CD14-positive monocyte (primary cell): ENCODE measurements around the gene SNX4. TPM values are rescaled to one million over a fixed set of nuclear protein-coding genes. Genes with fewer than 3 reads are reported as not detected.
A peak's percentile ranks its signal among the peaks of the same experiment; 100 is the strongest.

ENCODE experiments used
- DNase-seq, 3 donors: peaks; one replicate each; pipeline ENCODE4 v3.0.0-alpha.2; 2011 to 2022
- H2AFZ ChIP-seq: 2 replicates; pipeline ENCODE4 v1.6.0; 2012; ENCODE audit warnings: mild to moderate bottlenecking, low read depth, low read length, inconsistent platforms; ENCODE audit not compliant: insufficient read depth, poor library complexity, severe bottlenecking
- H3K27ac ChIP-seq, 2 donors: 1 replicate in 1 of 2; 2 replicates in 1 of 2; pipeline ENCODE4 v1.5.1; 2012 to 2013; ENCODE audit warnings: low read length in 2 of 2, control low read depth in 1 of 2, inconsistent platforms in 1 of 2, low read depth in 1 of 2, mild to moderate bottlenecking in 1 of 2
- H3K27me3 ChIP-seq, 2 donors: one replicate each; pipeline versions ENCODE4 v1.6.0 to v1.6.1; 2011 to 2013; ENCODE audit warnings: low read length in 2 of 2; ENCODE audit not compliant: control insufficient read depth in 2 of 2, insufficient read depth in 2 of 2
- H3K36me3 ChIP-seq, 2 donors: replicated peaks in 1 of 2; 1 replicate in 1 of 2; 2 replicates in 1 of 2; pipeline versions ENCODE4 v1.5.1 to v1.6.1; 2012 to 2013; ENCODE audit warnings: low read length in 2 of 2, control low read depth in 1 of 2, inconsistent platforms in 1 of 2, mild to moderate bottlenecking in 1 of 2; ENCODE audit not compliant: insufficient read depth in 2 of 2, control insufficient read depth in 1 of 2
- H3K4me1 ChIP-seq, 2 donors: 1 replicate in 1 of 2; 2 replicates in 1 of 2; pipeline versions ENCODE4 v1.5.1 to v1.6.1; 2012 to 2013; ENCODE audit warnings: low read length in 2 of 2, control low read depth in 1 of 2, inconsistent platforms in 1 of 2, mild to moderate bottlenecking in 1 of 2, moderate library complexity in 1 of 2; ENCODE audit not compliant: insufficient read depth in 2 of 2, control insufficient read depth in 1 of 2
- H3K4me2 ChIP-seq: replicated peaks from 2 replicates; pipeline ENCODE3; 2012; ENCODE audit warnings: low read length, moderate library complexity, mild to moderate bottlenecking; ENCODE audit not compliant: poor library complexity, severe bottlenecking; ENCODE audit errors: extremely low read depth
- H3K4me3 ChIP-seq, 3 experiments: fragments of 200-600 bp in 1 of 3; sonication (generic) in 1 of 3; replicated peaks in 1 of 3; 1 replicate in 2 of 3; 2 replicates in 1 of 3; pipeline ENCODE4 v1.5.1; 2011 to 2013; ENCODE audit warnings: low read length in 3 of 3, mild to moderate bottlenecking in 3 of 3, control low read depth in 2 of 3, low read depth in 2 of 3, inconsistent platforms in 1 of 3, moderate library complexity in 1 of 3
- H3K79me2 ChIP-seq: 2 replicates; pipeline ENCODE4 v1.6.0; 2012; ENCODE audit warnings: mild to moderate bottlenecking, control low read depth, inconsistent platforms, low read length, moderate library complexity; ENCODE audit not compliant: insufficient read depth
- H3K9ac ChIP-seq: 2 replicates; pipeline ENCODE4 v1.6.0; 2017; ENCODE audit warnings: low read length, mild to moderate bottlenecking; ENCODE audit not compliant: insufficient read depth, poor library complexity, severe bottlenecking
- H3K9me3 ChIP-seq, 2 donors: replicated peaks in 1 of 2; 1 replicate in 1 of 2; 2 replicates in 1 of 2; pipeline versions ENCODE4 v1.5.1 to v1.6.1; 2012 to 2013; ENCODE audit warnings: low read length in 2 of 2, control low read depth in 1 of 2; ENCODE audit not compliant: control insufficient read depth in 1 of 2, insufficient read depth in 1 of 2
- H4K20me1 ChIP-seq: 2 replicates; pipeline ENCODE4 v1.6.0; 2012; ENCODE audit warnings: mild to moderate bottlenecking, low read length, control low read depth, moderate library complexity; ENCODE audit not compliant: insufficient read depth
- H3K27ac Mint-ChIP-seq, 7 donors: one replicate each; pipeline ENCODE4 v1.8.0; 2020; ENCODE audit warnings: mild to moderate bottlenecking in 7 of 7, mixed read lengths in 7 of 7, moderate library complexity in 6 of 7, inconsistent platforms in 2 of 7
- H3K27me3 Mint-ChIP-seq, 3 donors: one replicate each; pipeline ENCODE4 v1.8.0; 2021 to 2022; ENCODE audit warnings: low read depth in 3 of 3, mild to moderate bottlenecking in 3 of 3, mixed read lengths in 3 of 3, moderate library complexity in 3 of 3, inconsistent platforms in 1 of 3
- H3K36me3 Mint-ChIP-seq, 2 donors: one replicate each; pipeline ENCODE4 v1.8.0; 2020; ENCODE audit warnings: mixed read lengths in 2 of 2, inconsistent platforms in 1 of 2, mild to moderate bottlenecking in 1 of 2
- H3K4me1 Mint-ChIP-seq: one replicate; pipeline ENCODE4 v1.8.0; 2020; ENCODE audit warnings: mild to moderate bottlenecking, mixed read lengths
- H3K4me3 Mint-ChIP-seq, 2 donors: one replicate each; pipeline ENCODE4 v1.8.0; 2020; ENCODE audit warnings: mild to moderate bottlenecking in 2 of 2, mixed read lengths in 2 of 2, moderate library complexity in 1 of 2
- H3K9me3 Mint-ChIP-seq, 7 donors: one replicate each; pipeline ENCODE4 v1.8.0; 2020 to 2022; ENCODE audit warnings: mixed read lengths in 7 of 7, mild to moderate bottlenecking in 6 of 7, moderate library complexity in 6 of 7, inconsistent platforms in 2 of 7
- CTCF ChIP-seq: fragments of 200-600 bp; IDR thresholded peaks from one replicate; pipeline ENCODE4 v1.8.0; 2022; ENCODE audit warnings: antibody characterized with exemption, mild to moderate bottlenecking
- WGBS: methylation state at CpG from one replicate; pipeline ENCODE4 v1.1.5; 2013; ENCODE audit warnings: missing lambda C conversion rate; ENCODE audit not compliant: insufficient coverage; 5-methylcytosine and 5-hydroxymethylcytosine counted together
- intact Hi-C, 2 donors: fragments of 100-400 bp; cut with micrococcal nuclease; formaldehyde crosslinking; loops; one replicate each; pipeline versions ENCODE4 v1.15.0 to v1.15.1; 2023
- polyA minus RNA-seq: library from RNA; depleted of rRNA, polyadenylated mRNA; stranded (reverse); fragments of >200 nt; gene quantifications from 2 replicates; pipeline ENCODE4 v1.2.3, GENCODE V29; 2012
- polyA plus RNA-seq, 3 donors: library from polyadenylated mRNA; depleted of rRNA in 1 of 3; unstranded in 2 of 3; stranded (reverse) in 1 of 3; fragments of 300-500 nt in 2 of 3; fragments of >200 nt in 1 of 3; fragmentation: Illumina TruSeq in 2 of 3; gene quantifications; 1 replicate in 2 of 3; 2 replicates in 1 of 3; pipeline ENCODE4 v1.2.3, GENCODE V29; 2012 to 2021
- total RNA-seq, 12 experiments: library from RNA in 1 of 12; stranded (reverse) in 1 of 12; fragments of 120-200 nt in 1 of 12; gene quantifications; one replicate each; pipeline ENCODE4 v1.2.4 and lab custom pipeline; 2013 to 2026; ENCODE audit warnings: mixed read lengths in 6 of 12, inconsistent platforms in 1 of 12

SNX4 gene
- 40.3 TPM for total RNA-seq (2013)
- polyA plus RNA-seq (10 to 100 TPM in 2 of 3 donors, 1 to 10 TPM in 1; 6.8 to 51.5 (median 40.8) TPM), polyA minus RNA-seq (6.4 and 8.2 TPM in 2 replicates), total RNA-seq (lab: John Stamatoyannopoulos, UW) (14.2 to 36.4 (median 24.1) reads per million in 11 experiments)

GRCh38 chr3:125519678-125520562 is at the start of gene SNX4:
SNX4 (minus strand) TSS chr3:125520202; CDS start chr3:125520172, 30 bp downstream.
- Histone ChIP-seq H3K27ac (peak within 1 kb of the TSS; percentile 18 to 79), H3K9me3 (no peaks in the 10 kb centered on the region), H3K4me1 (peaks cover 12 to 18% of the 10 kb centered on the region in 2 donors), H3K4me3 (peak within 1 kb of the TSS; percentile 78 to 82 (median 79)), H3K36me3 (peaks cover 2 to 26% of the 10 kb centered on the region in 2 donors), H4K20me1 (no peaks in the 10 kb centered on the region), H3K4me2 (peak within 1 kb of the TSS; percentile 93), H3K27me3 (no peaks in the 10 kb centered on the region), H2AFZ (peak within 1 kb of the TSS; percentile 88), H3K9ac (peak within 1 kb of the TSS; percentile 86), H3K79me2 (peaks cover 50% of the 10 kb centered on the region)
- no peaks in the 10 kb centered on the region for H3K9me3 Mint-ChIP-seq
- H3K4me1 Mint-ChIP-seq, result peaks cover 14% of the 10 kb centered on the region
- DNase-seq, result peak; percentile 86 to 89 (median 89)
- peaks cover 17 to 27% of the 10 kb centered on the region in 2 donors for H3K36me3 Mint-ChIP-seq
- no peak for TF ChIP-seq CTCF
- peak within 1 kb of the TSS; percentile 79 to 95 (median 88) for H3K27ac Mint-ChIP-seq
- WGBS, result under 1% methylated on average over 61 of the region's 65 CpGs
- peak within 1 kb of the TSS; percentile 94 for H3K4me3 Mint-ChIP-seq
- H3K27me3 Mint-ChIP-seq, result peaks cover 0 to 2% (median 0%) of the 10 kb centered on the region in 3 donors
- intact Hi-C loops, result no loop called here

GRCh38 chr3:125556314-125556713 is 36.3 kb upstream of the SNX4 start:
- Histone ChIP-seq H4K20me1 (peaks cover 90% of the 10 kb centered on the region), H3K4me2 (no peak overlapping the region), H3K9ac (no peak overlapping the region), H3K79me2 (no peaks in the 10 kb centered on the region), H2AFZ (no peak overlapping the region), H3K9me3 (no peaks in the 10 kb centered on the region), H3K36me3 (peaks cover 90 to 92% of the 10 kb centered on the region in 2 donors), H3K4me1 (no peaks in the 10 kb centered on the region), H3K4me3 (no peak overlapping the region), H3K27ac (peak overlapping the region in 1 of 2 donors; percentile 30), H3K27me3 (no peaks in the 10 kb centered on the region)
- Mint-ChIP-seq H3K27me3 (peaks cover 0 to 2% (median 1%) of the 10 kb centered on the region in 3 donors), H3K27ac (peak overlapping the region in 1 of 7 donors; percentile 17), H3K4me3 (no peak overlapping the region), H3K36me3 (peaks cover 76 to 96% of the 10 kb centered on the region in 2 donors), H3K9me3 (no peaks in the 10 kb centered on the region), H3K4me1 (no peaks in the 10 kb centered on the region)
- DNase-seq, result no peak
- intact Hi-C loops, result no loop called here
- no peak for TF ChIP-seq CTCF
- no CpG with 5 or more reads among the region's 1 CpG for WGBS
